ENCODE data around the gene PHKA1. TPM values are rescaled to one million over a fixed set of nuclear protein-coding genes. Genes with fewer than 3 reads are reported as not detected.
A peak's percentile ranks its signal among the peaks of the same experiment; 100 is the strongest.
"Not testable (repeated sequence)": the region's sequence is repeated elsewhere in the genome, so short reads cannot be mapped to it uniquely, and the experiment has no call there.

The PHKA1 gene
- polyA plus RNA-seq, 1 experiment = 1.5 TPM

DNA sequence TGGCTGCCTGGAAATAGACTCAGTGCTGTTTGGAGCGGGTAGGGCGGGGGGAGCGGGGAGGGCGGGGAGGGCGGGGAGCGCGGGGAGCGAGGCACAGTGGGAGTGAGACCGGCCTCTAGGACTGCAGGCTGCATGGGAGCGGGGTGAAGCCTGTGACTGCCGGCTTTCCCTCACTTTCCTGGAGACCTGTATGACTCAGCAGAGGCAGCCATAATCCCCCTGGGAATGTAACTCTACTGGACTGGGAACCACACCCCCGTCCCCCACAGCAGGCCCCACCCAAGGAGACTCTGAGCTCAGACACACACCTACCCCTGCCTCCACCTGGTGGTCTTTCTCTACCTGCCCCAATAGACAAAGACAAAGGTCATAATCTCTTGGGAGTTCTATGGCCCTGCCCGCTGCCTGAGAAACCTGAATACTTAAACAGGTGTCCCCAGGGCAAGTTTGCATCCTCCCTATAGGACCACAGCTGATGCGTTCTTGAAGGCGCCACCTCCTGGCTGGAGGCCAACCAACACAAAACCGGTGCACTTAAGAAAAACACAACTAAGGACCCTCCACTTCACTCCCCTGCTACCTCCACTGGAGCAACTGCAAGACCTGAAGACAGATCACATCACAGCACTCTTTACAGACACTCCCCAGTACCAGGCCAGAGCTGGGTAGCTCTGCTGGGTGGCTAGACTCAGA, 159.5 kb downstream of the PHKA1 start:
- TF ChIP-seq, protein P1, sequence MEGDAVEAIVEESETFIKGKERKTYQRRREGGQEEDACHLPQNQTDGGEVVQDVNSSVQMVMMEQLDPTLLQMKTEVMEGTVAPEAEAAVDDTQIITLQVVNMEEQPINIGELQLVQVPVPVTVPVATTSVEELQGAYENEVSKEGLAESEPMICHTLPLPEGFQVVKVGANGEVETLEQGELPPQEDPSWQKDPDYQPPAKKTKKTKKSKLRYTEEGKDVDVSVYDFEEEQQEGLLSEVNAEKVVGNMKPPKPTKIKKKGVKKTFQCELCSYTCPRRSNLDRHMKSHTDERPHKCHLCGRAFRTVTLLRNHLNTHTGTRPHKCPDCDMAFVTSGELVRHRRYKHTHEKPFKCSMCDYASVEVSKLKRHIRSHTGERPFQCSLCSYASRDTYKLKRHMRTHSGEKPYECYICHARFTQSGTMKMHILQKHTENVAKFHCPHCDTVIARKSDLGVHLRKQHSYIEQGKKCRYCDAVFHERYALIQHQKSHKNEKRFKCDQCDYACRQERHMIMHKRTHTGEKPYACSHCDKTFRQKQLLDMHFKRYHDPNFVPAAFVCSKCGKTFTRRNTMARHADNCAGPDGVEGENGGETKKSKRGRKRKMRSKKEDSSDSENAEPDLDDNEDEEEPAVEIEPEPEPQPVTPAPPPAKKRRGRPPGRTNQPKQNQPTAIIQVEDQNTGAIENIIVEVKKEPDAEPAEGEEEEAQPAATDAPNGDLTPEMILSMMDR (IDR thresholded peaks at IDR 0.05; ENCODE audit: insufficient read depth, low read depth, low read length) = no peak
- ChIA-PET CTCF (no interaction called here), POLR2A (no interaction called here)
- H3K36me3 ChIP-seq (ENCODE audit: control insufficient read depth, insufficient read depth, low read length) = no peaks in the 10 kb centered on the region
- no peak for DNase-seq (ENCODE audit: low read depth)
- no peaks in the 10 kb centered on the region for H3K27me3 ChIP-seq (ENCODE audit: control insufficient read depth, insufficient read depth, low read length)
- H3K4me3 ChIP-seq (ENCODE audit: low read depth, low read length) = no peak overlapping the region

DNA sequence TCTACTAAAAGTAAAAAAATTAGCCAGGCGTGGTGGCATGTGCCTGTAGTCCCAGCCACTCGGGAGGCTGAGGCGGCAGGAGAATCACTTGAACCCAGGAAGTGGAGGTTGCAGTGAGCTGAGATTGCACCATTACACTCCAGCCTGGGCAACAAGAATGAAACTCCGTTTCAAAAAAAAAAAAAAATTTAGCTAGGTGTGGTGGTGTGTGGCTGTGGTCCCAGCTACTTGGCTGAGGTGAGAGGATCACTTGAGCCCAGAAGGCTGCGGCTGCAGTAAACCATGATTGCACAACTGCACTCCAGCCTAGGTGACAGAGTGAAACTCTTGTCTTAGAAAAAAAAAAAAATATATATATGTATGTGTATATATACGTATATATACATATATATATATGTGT, 161.7 kb downstream of the PHKA1 start:
- H3K36me3 ChIP-seq (ENCODE audit: control insufficient read depth, insufficient read depth, low read length); DNase-seq (ENCODE audit: low read depth); H3K4me3 ChIP-seq (ENCODE audit: low read depth, low read length); H3K27me3 ChIP-seq (ENCODE audit: control insufficient read depth, insufficient read depth, low read length); POLR2A ChIA-PET: not testable (repeated sequence)
- CTCF ChIA-PET = interaction anchor here (0.6 kb wide), 1 partner anchor 341 kb away, joined by 3 read pairs; no protein-coding TSS in a partner anchor

DNA sequence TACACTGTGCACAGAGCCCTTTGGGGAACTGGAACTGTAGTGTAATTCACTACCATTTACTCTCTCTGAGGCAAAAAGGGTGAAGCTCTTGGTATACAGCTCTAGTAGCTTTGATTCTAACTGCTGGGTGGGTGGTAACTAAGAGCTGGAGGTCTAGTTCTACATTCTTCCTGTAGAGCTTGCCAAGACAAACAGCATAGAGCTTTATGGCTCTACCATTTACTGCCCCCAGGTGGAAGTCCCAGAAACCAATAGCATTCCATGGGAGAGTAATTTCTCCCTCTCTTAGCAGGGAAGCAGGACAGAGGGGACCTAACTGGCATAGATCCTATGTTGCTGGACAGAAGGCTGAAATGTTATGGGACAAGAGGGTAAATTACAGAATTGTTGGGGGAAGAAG, 168.1 kb downstream of the PHKA1 start:
- no peak for DNase-seq (ENCODE audit: low read depth)

DNA sequence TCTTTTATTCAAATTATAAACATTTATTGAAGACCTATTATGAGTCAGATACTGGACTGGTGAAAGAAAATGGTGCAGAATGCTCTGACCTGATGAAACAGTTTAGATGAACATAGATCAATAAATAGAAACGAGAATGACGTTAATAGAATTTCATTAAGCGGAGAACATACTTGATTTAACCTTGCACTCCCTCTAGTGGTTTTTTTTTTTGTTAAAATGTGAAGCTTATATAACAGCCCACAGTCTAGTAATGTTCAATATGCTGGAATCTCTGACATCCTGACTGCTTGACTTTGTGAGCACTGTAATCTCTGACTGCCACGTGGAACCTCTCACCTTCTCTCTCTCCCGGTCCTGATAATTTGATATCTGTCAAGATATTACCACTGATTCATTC, 173.8 kb downstream of the PHKA1 start:
- TF ChIP-seq, protein P1 (IDR thresholded peaks at IDR 0.05; ENCODE audit: insufficient read depth, low read depth, low read length) = peak; percentile 19; the same call in 1 of the 2 replicates
- POLR2A ChIA-PET = interaction anchor here (0.6 kb wide), 1 partner anchor 273 kb away, joined by 3 read pairs; no protein-coding TSS in a partner anchor
- no peaks in the 10 kb centered on the region for H3K36me3 ChIP-seq (ENCODE audit: control insufficient read depth, insufficient read depth, low read length)
- peak; percentile 1 for DNase-seq (ENCODE audit: low read depth)
- no peak overlapping the region for H3K4me3 ChIP-seq (ENCODE audit: low read depth, low read length)
- no peaks in the 10 kb centered on the region for H3K27me3 ChIP-seq (ENCODE audit: control insufficient read depth, insufficient read depth, low read length)
- CTCF ChIA-PET = no interaction called here

More for the DNA sequence above, 168.1 kb downstream of the PHKA1 start:
- POLR2A ChIA-PET = no interaction called here
- CTCF ChIA-PET = interaction anchor here (0.6 kb wide), 1 partner anchor 1788 kb away, joined by 3 read pairs; no protein-coding TSS in a partner anchor
- H3K36me3 ChIP-seq (ENCODE audit: control insufficient read depth, insufficient read depth, low read length) = no peaks in the 10 kb centered on the region
- no peaks in the 10 kb centered on the region for H3K27me3 ChIP-seq (ENCODE audit: control insufficient read depth, insufficient read depth, low read length)
- TF ChIP-seq, protein P1 (IDR thresholded peaks at IDR 0.05; ENCODE audit: insufficient read depth, low read depth, low read length) = no peak
- no peak overlapping the region for H3K4me3 ChIP-seq (ENCODE audit: low read depth, low read length)

DNA sequence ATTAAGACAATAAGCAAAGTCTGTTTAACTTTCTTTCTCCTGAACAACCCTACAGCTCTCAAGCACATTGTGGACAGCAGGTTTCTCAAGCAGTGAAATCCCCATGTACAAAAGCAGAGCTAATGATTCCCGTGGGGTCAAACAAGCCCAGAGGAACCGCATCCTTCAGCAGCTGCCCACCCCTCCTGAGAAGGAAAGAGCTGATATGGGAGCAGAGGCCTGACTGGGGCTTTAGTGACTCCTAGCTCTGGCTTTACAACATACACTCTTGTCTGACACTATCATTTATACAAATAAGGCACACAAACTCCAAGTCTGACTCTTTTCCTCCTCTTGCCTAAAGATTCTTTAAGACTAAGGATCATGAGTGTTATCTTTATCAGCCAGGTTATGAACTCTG, 174.3 kb downstream of the PHKA1 start:
- no peak for DNase-seq (ENCODE audit: low read depth)
- H3K4me3 ChIP-seq (ENCODE audit: low read depth, low read length) = no peak overlapping the region
- no peaks in the 10 kb centered on the region for H3K36me3 ChIP-seq (ENCODE audit: control insufficient read depth, insufficient read depth, low read length)
- no peaks in the 10 kb centered on the region for H3K27me3 ChIP-seq (ENCODE audit: control insufficient read depth, insufficient read depth, low read length)
- CTCF ChIA-PET = interaction anchor here (0.6 kb wide), 1 partner anchor 413 kb away, joined by 3 read pairs; no protein-coding TSS in a partner anchor
- POLR2A ChIA-PET = no interaction called here
- TF ChIP-seq, protein P1 (IDR thresholded peaks at IDR 0.05; ENCODE audit: insufficient read depth, low read depth, low read length) = no peak

All from BJ (cell line).